Measurements from ENCODE around the gene OOSP4A.
A peak's percentile ranks its signal among the peaks of the same experiment; 100 is the strongest.

OOSP4A gene

GRCh38 chr11:59997800-59998199 is 34.0 kb downstream of the OOSP4A start:
- Histone ChIP-seq H3K27me3 (replicated peaks) (no peaks in the 10 kb centered on the region), H3K27ac (no peak overlapping the region), H3K4me3 (ENCODE audit: low read depth, low read length) (no peak overlapping the region), H3K36me3 (replicated peaks) (no peaks in the 10 kb centered on the region)
- in situ Hi-C loops (cut with HindIII; ENCODE audit: low pct_ligation_motif_present, low sequenced_read_pairs): no loop called here
- no peak for DNase-seq
- no peak for TF ChIP-seq CTCF (IDR thresholded peaks at IDR 0.05; ENCODE audit: low read depth, low read length, missing control alignments)

- Histone ChIP-seq H3K27ac (no peak overlapping the region), H3K36me3 (replicated peaks) (no peaks in the 10 kb centered on the region), H3K4me3 (ENCODE audit: low read depth, low read length) (no peak overlapping the region), H3K27me3 (replicated peaks) (no peaks in the 10 kb centered on the region)
- in situ Hi-C loops (cut with HindIII; ENCODE audit: low pct_ligation_motif_present, low sequenced_read_pairs): no loop called here
- TF ChIP-seq CTCF (IDR thresholded peaks at IDR 0.05; ENCODE audit: low read depth, low read length, missing control alignments): no peak
- DNase-seq: no peak
Observed at GRCh38 chr11:59999691-60000090, 35.9 kb downstream of the OOSP4A start.

GRCh38 chr11:60003729-60004128 is 39.9 kb downstream of the OOSP4A start:
- Histone ChIP-seq H3K4me3 (ENCODE audit: low read depth, low read length) (no peak overlapping the region), H3K36me3 (replicated peaks) (no peaks in the 10 kb centered on the region), H3K27ac (no peak overlapping the region), H3K27me3 (replicated peaks) (no peaks in the 10 kb centered on the region)
- in situ Hi-C loops (cut with HindIII; ENCODE audit: low pct_ligation_motif_present, low sequenced_read_pairs): no loop called here
- DNase-seq: no peak
- no peak for TF ChIP-seq CTCF (IDR thresholded peaks at IDR 0.05; ENCODE audit: low read depth, low read length, missing control alignments)

GRCh38 chr11:60005360-60005759 is 41.5 kb downstream of the OOSP4A start:
- no peaks in the 10 kb centered on the region for H3K36me3 ChIP-seq (replicated peaks)
- in situ Hi-C loops (cut with HindIII; ENCODE audit: low pct_ligation_motif_present, low sequenced_read_pairs): no loop called here
- no peak for TF ChIP-seq CTCF (IDR thresholded peaks at IDR 0.05; ENCODE audit: low read depth, low read length, missing control alignments)

GRCh38 chr11:60016881-60017280 is 53.0 kb downstream of the OOSP4A start, which contains the start of gene OOSP4B:
Gene OOSP4B, plus strand, starts transcription at chr11:60017181.
- H3K27me3 ChIP-seq (replicated peaks): no peaks in the 10 kb centered on the region
- in situ Hi-C loops (cut with HindIII; ENCODE audit: low pct_ligation_motif_present, low sequenced_read_pairs): no loop called here
- TF ChIP-seq CTCF (IDR thresholded peaks at IDR 0.05; ENCODE audit: low read depth, low read length, missing control alignments): no peak
- no peak within 1 kb of the TSS for H3K27ac ChIP-seq
- no peaks in the 10 kb centered on the region for H3K36me3 ChIP-seq (replicated peaks)
- no peak within 1 kb of the TSS for H3K4me3 ChIP-seq (ENCODE audit: low read depth, low read length)
- no peak for DNase-seq

More at GRCh38 chr11:60005360-60005759, 41.5 kb downstream of the OOSP4A start:
- Histone ChIP-seq H3K27me3 (replicated peaks) (no peaks in the 10 kb centered on the region), H3K4me3 (ENCODE audit: low read depth, low read length) (no peak overlapping the region), H3K27ac (no peak overlapping the region)
- DNase-seq: peak; percentile 0

- in situ Hi-C loops (cut with HindIII; ENCODE audit: low pct_ligation_motif_present, low sequenced_read_pairs): no loop called here
- TF ChIP-seq CTCF (IDR thresholded peaks at IDR 0.05; ENCODE audit: low read depth, low read length, missing control alignments): no peak
Observed at GRCh38 chr11:60018058-60018457, 54.2 kb downstream of the OOSP4A start.

More at GRCh38 chr11:60018058-60018457, 54.2 kb downstream of the OOSP4A start:
- no peak overlapping the region for H3K27ac ChIP-seq
- no peaks in the 10 kb centered on the region for H3K36me3 ChIP-seq (replicated peaks)
- DNase-seq: no peak
- H3K27me3 ChIP-seq (replicated peaks): no peaks in the 10 kb centered on the region
- H3K4me3 ChIP-seq (ENCODE audit: low read depth, low read length): no peak overlapping the region

All from brain microvascular endothelial cell (primary cell).